GM23248 (cell line): ENCODE measurements around the gene ERFL. TPM values are rescaled to one million over a fixed set of nuclear protein-coding genes. Genes with fewer than 3 reads are reported as not detected.
A peak's percentile ranks its signal among the peaks of the same experiment; 100 is the strongest.

ENCODE experiments used
- DNase-seq: peaks from one replicate; pipeline ENCODE4 v3.0.0-alpha.2; 2015
- H2AFZ ChIP-seq: fragments of 200-600 bp; sonication (generic); 2 replicates; pipeline ENCODE4 v1.6.1; 2016; ENCODE audit warnings: antibody characterized with exemption
- H3F3A ChIP-seq: fragments of 200-600 bp; sonication (generic); 2 replicates; pipeline ENCODE4 v1.6.1; 2016; ENCODE audit warnings: mild to moderate bottlenecking, antibody characterized with exemption, mixed run types; ENCODE audit not compliant: insufficient read depth
- H3K27ac ChIP-seq: fragments of 200-600 bp; sonication (generic); 2 replicates; pipeline ENCODE4 v1.5.1; 2016; ENCODE audit warnings: mild to moderate bottlenecking
- H3K27me3 ChIP-seq: fragments of 200-600 bp; sonication (generic); replicated peaks from 2 replicates; pipeline ENCODE4 v1.6.1; 2016; ENCODE audit warnings: mild to moderate bottlenecking; ENCODE audit not compliant: insufficient read depth
- H3K36me3 ChIP-seq: fragments of 200-600 bp; sonication (generic); 2 replicates; pipeline ENCODE4 v1.6.1; 2016; ENCODE audit warnings: low read depth, mild to moderate bottlenecking
- H3K4me1 ChIP-seq: fragments of 200-600 bp; sonication (generic); 2 replicates; pipeline ENCODE4 v1.6.1; 2016; ENCODE audit warnings: mild to moderate bottlenecking; ENCODE audit not compliant: insufficient read depth
- H3K4me2 ChIP-seq: fragments of 200-600 bp; sonication (generic); one replicate; pipeline ENCODE4 v1.6.1; 2016; ENCODE audit warnings: mild to moderate bottlenecking; ENCODE audit not compliant: unreplicated experiment
- H3K4me3 ChIP-seq: fragments of 200-600 bp; sonication (generic); 2 replicates; pipeline ENCODE4 v1.5.1; 2016; ENCODE audit warnings: mild to moderate bottlenecking
- H3K79me2 ChIP-seq: fragments of 200-600 bp; sonication (generic); 2 replicates; pipeline ENCODE4 v1.6.1; 2016; ENCODE audit warnings: mild to moderate bottlenecking; ENCODE audit not compliant: insufficient read depth
- H3K9ac ChIP-seq: fragments of 200-600 bp; sonication (generic); 2 replicates; pipeline ENCODE4 v1.6.1; 2016; ENCODE audit warnings: mild to moderate bottlenecking
- H3K9me2 ChIP-seq: fragments of 200-600 bp; sonication (generic); 2 replicates; pipeline ENCODE4 v1.6.1; 2016; ENCODE audit warnings: mixed run types, mild to moderate bottlenecking, moderate library complexity; ENCODE audit not compliant: insufficient read depth
- H3K9me3 ChIP-seq: fragments of 200-600 bp; sonication (generic); one replicate; pipeline ENCODE4 v1.6.1; 2017; ENCODE audit warnings: low read depth
- H4K20me1 ChIP-seq: fragments of 200-600 bp; sonication (generic); 2 replicates; pipeline ENCODE4 v1.6.0; 2016; ENCODE audit not compliant: insufficient read depth
- EZH2 ChIP-seq: fragments of 200-600 bp; sonication (generic); IDR thresholded peaks from 2 replicates; pipeline ENCODE4 v1.6.1; 2018; ENCODE audit warnings: antibody characterized with exemption, mild to moderate bottlenecking; ENCODE audit not compliant: insufficient read depth, poor library complexity, severe bottlenecking
- EZH2phosphoT487 ChIP-seq: fragments of 200-600 bp; sonication (generic); IDR thresholded peaks from 2 replicates; pipeline ENCODE4 v1.6.1; 2018; ENCODE audit warnings: antibody characterized with exemption, moderate library complexity, mild to moderate bottlenecking, low read depth; ENCODE audit not compliant: insufficient read depth
- WGBS, 2 experiments: methylation state at CpG; one replicate each; pipeline ENCODE4 v1.1.6; 2015 to 2017; ENCODE audit warnings: low lambda C conversion rate in 2 of 2, low coverage in 1 of 2; ENCODE audit errors: missing lambda C conversion rate in 2 of 2; 5-methylcytosine and 5-hydroxymethylcytosine counted together
- in situ Hi-C: fragments of 300-500 bp; cut with MboI; formaldehyde crosslinking; loops from 2 replicates; pipeline ENCODE4 v1.15.0; 2020
- microRNA-seq: library from miRNA; unstranded; fragments of <30 nt; microRNA quantifications from one replicate; pipeline ENCODE4, GENCODE V29; 2016; ENCODE audit warnings: borderline number of aligned reads
- polyA plus RNA-seq: library from polyadenylated mRNA; unstranded; fragments of >200 nt; fragmentation: Nextera tagmentation; extraction: Ambion mirVana; gene quantifications from 2 replicates; pipeline ENCODE4 v1.2.1, GENCODE V29; 2016
- small RNA-seq: library from RNA; depleted of rRNA; stranded (forward); fragments of <200 nt; gene quantifications from one replicate; pipeline ENCODE3, GENCODE V24; 2014; ENCODE audit warnings: low read depth, low replicate concordance
- total RNA-seq: library from RNA; depleted of rRNA; stranded (reverse); fragments of >200 nt; shearing (Covaris generic); gene quantifications from 2 replicates; pipeline ENCODE4 v1.2.3, GENCODE V29; 2014; rRNA removed

The ERFL gene
- total and polyA plus RNA-seq, 2 experiments from 2014 or later = not detected

DNA sequence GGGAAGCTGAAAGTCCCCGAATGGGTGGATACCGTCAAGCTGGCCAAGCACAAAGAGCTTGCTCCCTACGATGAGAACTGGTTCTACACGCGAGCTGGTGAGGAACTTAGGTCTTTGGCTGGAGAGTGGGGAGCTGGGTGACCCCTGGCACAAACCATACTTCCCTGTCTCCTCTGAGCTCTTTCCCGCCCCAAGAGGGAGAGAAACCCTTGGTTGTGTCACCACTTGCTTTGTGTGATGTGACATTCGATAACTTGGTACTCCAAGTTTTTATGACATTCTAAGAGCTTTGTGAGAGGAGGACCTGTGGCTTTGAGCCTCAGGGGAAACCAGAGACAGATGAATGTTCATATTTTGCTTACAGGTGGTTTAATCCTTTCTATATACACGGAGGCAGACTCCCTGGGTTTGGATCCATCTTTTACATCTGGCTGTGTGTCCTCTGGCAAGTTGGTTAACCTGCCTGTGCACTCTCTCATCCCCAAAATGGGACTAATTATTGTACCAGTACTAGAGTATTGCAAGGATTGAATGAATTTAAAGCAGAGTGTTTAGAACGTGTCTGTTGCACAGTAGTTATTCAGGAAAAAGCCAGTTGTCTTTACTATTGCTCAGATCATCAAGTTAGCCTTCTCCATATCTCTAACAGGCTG lies 67.0 kb downstream of the ERFL start:
- Histone ChIP-seq H3K9me2 (no peaks in the 10 kb centered on the region), H3K9ac (peak overlapping the region; percentile 99), H3K27ac (peak overlapping the region; percentile 76), H4K20me1 (0 out of 2 replicates have a peak, but pooled peaks cover 15% of the 10 kb centered on the region), H3K79me2 (peaks cover 62% of the 10 kb centered on the region), H2AFZ (no peak overlapping the region), H3K36me3 (peaks cover 47% of the 10 kb centered on the region), H3K4me3 (peak overlapping the region; percentile 76), H3K9me3 (no peaks in the 10 kb centered on the region), H3F3A (peaks cover 47% of the 10 kb centered on the region), H3K4me1 (peaks cover 30% of the 10 kb centered on the region), H3K4me2 (peak overlapping the region; percentile 93), H3K27me3 (no peaks in the 10 kb centered on the region)
- no peak for TF ChIP-seq EZH2phosphoT487
- TF ChIP-seq EZH2 = no peak
- DNase-seq = no peak
- in situ Hi-C loops = no loop called here
- 37 to 40% methylated on average over 9 of the region's 9 CpGs for WGBS, 2 experiments

DNA sequence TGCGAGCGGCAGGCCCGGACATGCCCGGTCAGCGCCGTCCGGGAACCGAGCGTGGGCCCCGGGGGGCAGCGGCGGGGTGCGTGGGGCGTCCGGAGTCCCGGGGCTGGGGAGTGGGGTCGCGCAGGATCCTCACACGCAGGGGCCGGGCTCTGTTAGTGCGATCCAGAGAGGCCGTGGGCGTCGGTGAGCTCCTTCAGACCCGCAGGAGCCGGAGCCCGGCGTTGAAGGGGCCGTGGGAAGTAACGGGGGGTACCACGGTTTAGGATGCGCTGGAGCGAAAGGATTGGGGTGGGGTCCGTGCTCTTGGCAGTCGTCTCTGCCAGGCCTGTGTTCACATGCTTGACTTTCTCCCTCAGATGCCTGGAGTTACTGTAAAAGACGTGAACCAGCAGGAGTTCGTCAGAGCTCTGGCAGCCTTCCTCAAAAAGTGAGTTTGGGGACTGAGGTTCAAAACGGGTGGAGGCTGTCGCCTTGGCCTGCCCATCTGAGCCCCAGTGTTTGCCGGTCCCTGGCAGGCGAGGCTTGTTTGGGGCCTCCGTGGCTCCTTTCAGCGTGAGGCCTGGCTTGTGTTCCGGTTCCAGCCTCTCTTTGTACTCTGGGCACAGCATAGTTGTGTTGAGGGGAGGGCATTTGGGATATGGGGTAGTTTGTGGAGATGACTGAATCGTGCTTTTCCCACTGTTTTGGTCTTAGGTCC lies 67.7 kb downstream of the ERFL start:
- Histone ChIP-seq H3K4me1 (peaks cover 30% of the 10 kb centered on the region), H4K20me1 (0 out of 2 replicates have a peak, but pooled peaks cover 15% of the 10 kb centered on the region), H3K27me3 (no peaks in the 10 kb centered on the region), H3K9ac (peak overlapping the region; percentile 99), H3K27ac (peak overlapping the region; percentile 76), H3K4me2 (peak overlapping the region; percentile 93), H3K79me2 (peaks cover 55% of the 10 kb centered on the region), H3K36me3 (peaks cover 45% of the 10 kb centered on the region), H3K9me3 (no peaks in the 10 kb centered on the region), H2AFZ (no peak overlapping the region), H3K9me2 (no peaks in the 10 kb centered on the region), H3F3A (peaks cover 42% of the 10 kb centered on the region), H3K4me3 (peak overlapping the region; percentile 76)
- in situ Hi-C loops = no loop called here
- DNase-seq = peak; percentile 56
- WGBS, 2 experiments = 1 to 2% methylated on average over 21 to 39 of the region's 45 CpGs
- no peak for TF ChIP-seq EZH2

- peaks cover 30% of the 10 kb centered on the region for H3K4me1 ChIP-seq
- TF ChIP-seq EZH2 = no peak
- TF ChIP-seq EZH2phosphoT487 = no peak
- peak within 1 kb of the TSS; percentile 93 for H3K4me2 ChIP-seq
- H3K9me3 ChIP-seq = no peaks in the 10 kb centered on the region
- H3K9me2 ChIP-seq = no peaks in the 10 kb centered on the region
- peaks cover 47% of the 10 kb centered on the region for H3K79me2 ChIP-seq
- peaks cover 37% of the 10 kb centered on the region for H3K36me3 ChIP-seq
- in situ Hi-C loops = no loop called here
- H3K4me3 ChIP-seq = peak within 1 kb of the TSS; percentile 76
- peaks cover 35% of the 10 kb centered on the region for H3F3A ChIP-seq
- DNase-seq = peak; percentile 99
- H3K27ac ChIP-seq = peak within 1 kb of the TSS; percentile 76
- H3K9ac ChIP-seq = peak within 1 kb of the TSS; percentile 99
- WGBS, 2 experiments = 1% methylated on average over 57 to 67 of the region's 76 CpGs
- 0 out of 2 replicates have a peak, but pooled peaks cover 15% of the 10 kb centered on the region for H4K20me1 ChIP-seq
- peak within 1 kb of the TSS; percentile 85 for H2AFZ ChIP-seq
- peaks cover 7% of the 10 kb centered on the region for H3K27me3 ChIP-seq
Measured at GRCh38 chr19:41859618-41860418, 68.4 kb downstream of the ERFL start, which contains the start of gene RPS19. RPS19 (plus strand) TSS chr19:41860255; CDS start chr19:41860775, 520 bp downstream.

- Histone ChIP-seq H3F3A (peaks cover 29% of the 10 kb centered on the region), H3K9ac (peak overlapping the region; percentile 55), H3K9me2 (no peaks in the 10 kb centered on the region), H3K79me2 (peaks cover 41% of the 10 kb centered on the region), H3K9me3 (no peaks in the 10 kb centered on the region), H4K20me1 (0 out of 2 replicates have a peak, but pooled peaks cover 13% of the 10 kb centered on the region), H3K4me3 (peak overlapping the region; percentile 76), H3K36me3 (peaks cover 31% of the 10 kb centered on the region), H3K27me3 (peaks cover 9% of the 10 kb centered on the region), H3K4me1 (peaks cover 30% of the 10 kb centered on the region), H3K4me2 (peak overlapping the region; percentile 70), H3K27ac (no peak overlapping the region; the same call in 1 of the 2 replicates), H2AFZ (peak overlapping the region; percentile 85)
- in situ Hi-C loops = no loop called here
- TF ChIP-seq EZH2 = no peak
- no peak for TF ChIP-seq EZH2phosphoT487
- WGBS, 2 experiments = 1% methylated on average over 8 of the region's 8 CpGs
- DNase-seq = no peak
Measured at GRCh38 chr19:41859213-41859617, 69.0 kb downstream of the ERFL start.

Small RNAs within 50 kb of the gene (microRNA-seq; reads per million reads assigned to microRNA genes)
- 1.5 reads per million for gene MIR6797

Small RNAs within 50 kb of the gene (small RNA-seq; reads per million reads assigned to genes)
- gene MIR6797 = not detected

Other genes starting within 250 kb of the ERFL start
- not detected in 2 replicates for gene CEACAM7, start 240.2 kb downstream of the ERFL start, total RNA-seq
- gene CEACAM7, start 240.2 kb downstream of the ERFL start, polyA plus RNA-seq = not detected in 2 replicates
- gene CEACAM5, start 219.8 kb downstream of the ERFL start, total RNA-seq = not detected in 2 replicates
- not detected in 2 replicates for gene CEACAM5, start 219.8 kb downstream of the ERFL start, polyA plus RNA-seq
- gene CEACAM6, start 172.9 kb downstream of the ERFL start, total RNA-seq = not detected in 2 replicates
- not detected in 2 replicates for gene CEACAM6, start 172.9 kb downstream of the ERFL start, polyA plus RNA-seq
- gene CEACAM3, start 131.9 kb downstream of the ERFL start, total RNA-seq = not detected in 2 replicates
- gene CEACAM3, start 131.9 kb downstream of the ERFL start, polyA plus RNA-seq = not detected in 2 replicates
- gene LYPD4, start 83.8 kb downstream of the ERFL start, total RNA-seq = not detected in 2 replicates
- gene LYPD4, start 83.8 kb downstream of the ERFL start, polyA plus RNA-seq = not detected in 2 replicates
- gene DMRTC2, start 83.4 kb downstream of the ERFL start, total RNA-seq = not detected in 2 replicates
- gene DMRTC2, start 83.4 kb downstream of the ERFL start, polyA plus RNA-seq = not detected in 2 replicates
- gene RPS19, start 68.2 kb downstream of the ERFL start, total RNA-seq = 296 and 881 TPM in 2 replicates
- gene RPS19, start 68.2 kb downstream of the ERFL start, polyA plus RNA-seq = 2,308 and 2,316 TPM in 2 replicates
- gene CD79A, start 51.2 kb downstream of the ERFL start, total RNA-seq = not detected in 2 replicates
- gene CD79A, start 51.2 kb downstream of the ERFL start, polyA plus RNA-seq = 0.49 TPM in 1 of 2 replicates, not detected in the other
- gene ARHGEF1, start 45.3 kb downstream of the ERFL start, total RNA-seq = 44.6 and 46.2 TPM in 2 replicates
- 44.3 and 49.6 TPM in 2 replicates for gene ARHGEF1, start 45.3 kb downstream of the ERFL start, polyA plus RNA-seq
- gene RABAC1, start 30.9 kb upstream of the ERFL start, total RNA-seq = 294 and 405 TPM in 2 replicates
- gene RABAC1, start 30.9 kb upstream of the ERFL start, polyA plus RNA-seq = 470 and 473 TPM in 2 replicates
- 0.11 and 0.63 TPM in 2 replicates for gene ATP1A3, start 65.8 kb upstream of the ERFL start, total RNA-seq
- 0.34 and 0.36 TPM in 2 replicates for gene ATP1A3, start 65.8 kb upstream of the ERFL start, polyA plus RNA-seq
- gene GRIK5, start 141.8 kb upstream of the ERFL start, total RNA-seq = not detected in 2 replicates
- not detected in 2 replicates for gene GRIK5, start 141.8 kb upstream of the ERFL start, polyA plus RNA-seq
- gene ZNF574, start 147.7 kb upstream of the ERFL start, total RNA-seq = 16.1 and 19.5 TPM in 2 replicates
- 14.8 and 16.6 TPM in 2 replicates for gene ZNF574, start 147.7 kb upstream of the ERFL start, polyA plus RNA-seq
- gene POU2F2, start 204.0 kb upstream of the ERFL start, total RNA-seq = 0.38 and 1.5 TPM in 2 replicates
- gene POU2F2, start 204.0 kb upstream of the ERFL start, polyA plus RNA-seq = 3.0 and 4.6 TPM in 2 replicates